GM13977 (cell line): Measurements from ENCODE around the gene SMYD5.
"Not testable (repeated sequence)": the region's sequence is repeated elsewhere in the genome, so short reads cannot be mapped to it uniquely, and the experiment has no call there.

Experiments used
- DNase-seq: peaks from one replicate; pipeline ENCODE4 v3.0.0; 2012; ENCODE audit warnings: low spot score
- in situ Hi-C: fragments of 300-500 bp; cut with MboI; formaldehyde crosslinking; loops from one replicate; pipeline ENCODE4 v1.12.0; 2022; ENCODE audit warnings: low sequenced_read_pairs, low pct_unique_long_range_greater_than_20kb, mixed read lengths, inconsistent platforms; ENCODE audit not compliant: unreplicated experiment
- TF ChIP-seq, protein P1 (sequence below): IDR thresholded peaks from 2 replicates; pipeline ENCODE4 v1.5.1; 2012; ENCODE audit warnings: mild to moderate bottlenecking, control low read depth; ENCODE audit not compliant: insufficient read depth; ENCODE audit errors: extremely low read depth, missing control alignments

SMYD5 gene

DNA sequence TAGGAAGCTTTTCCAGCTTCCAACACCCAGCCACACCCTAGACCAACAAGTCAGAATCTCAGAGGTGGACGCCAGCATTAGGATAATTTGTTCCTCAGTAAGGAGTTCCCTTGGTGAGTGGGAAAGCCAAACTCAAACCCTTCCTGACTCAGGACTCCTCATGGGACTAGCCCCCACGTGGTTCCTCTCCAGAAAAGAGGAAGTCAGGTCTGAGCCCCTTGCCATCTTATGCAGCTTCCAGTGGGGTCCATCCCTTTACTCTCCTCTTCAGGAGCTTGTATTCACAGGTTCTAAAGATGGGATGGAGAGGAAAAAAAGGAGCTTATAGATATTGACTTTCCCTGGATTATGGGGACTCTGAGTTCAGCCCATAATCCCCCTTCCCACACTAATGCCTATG lies 26.5 kb upstream of the SMYD5 start:
- in situ Hi-C loops, result no loop called here
- TF ChIP-seq, protein P1, sequence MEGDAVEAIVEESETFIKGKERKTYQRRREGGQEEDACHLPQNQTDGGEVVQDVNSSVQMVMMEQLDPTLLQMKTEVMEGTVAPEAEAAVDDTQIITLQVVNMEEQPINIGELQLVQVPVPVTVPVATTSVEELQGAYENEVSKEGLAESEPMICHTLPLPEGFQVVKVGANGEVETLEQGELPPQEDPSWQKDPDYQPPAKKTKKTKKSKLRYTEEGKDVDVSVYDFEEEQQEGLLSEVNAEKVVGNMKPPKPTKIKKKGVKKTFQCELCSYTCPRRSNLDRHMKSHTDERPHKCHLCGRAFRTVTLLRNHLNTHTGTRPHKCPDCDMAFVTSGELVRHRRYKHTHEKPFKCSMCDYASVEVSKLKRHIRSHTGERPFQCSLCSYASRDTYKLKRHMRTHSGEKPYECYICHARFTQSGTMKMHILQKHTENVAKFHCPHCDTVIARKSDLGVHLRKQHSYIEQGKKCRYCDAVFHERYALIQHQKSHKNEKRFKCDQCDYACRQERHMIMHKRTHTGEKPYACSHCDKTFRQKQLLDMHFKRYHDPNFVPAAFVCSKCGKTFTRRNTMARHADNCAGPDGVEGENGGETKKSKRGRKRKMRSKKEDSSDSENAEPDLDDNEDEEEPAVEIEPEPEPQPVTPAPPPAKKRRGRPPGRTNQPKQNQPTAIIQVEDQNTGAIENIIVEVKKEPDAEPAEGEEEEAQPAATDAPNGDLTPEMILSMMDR, result no peak
- DNase-seq, result no peak

DNA sequence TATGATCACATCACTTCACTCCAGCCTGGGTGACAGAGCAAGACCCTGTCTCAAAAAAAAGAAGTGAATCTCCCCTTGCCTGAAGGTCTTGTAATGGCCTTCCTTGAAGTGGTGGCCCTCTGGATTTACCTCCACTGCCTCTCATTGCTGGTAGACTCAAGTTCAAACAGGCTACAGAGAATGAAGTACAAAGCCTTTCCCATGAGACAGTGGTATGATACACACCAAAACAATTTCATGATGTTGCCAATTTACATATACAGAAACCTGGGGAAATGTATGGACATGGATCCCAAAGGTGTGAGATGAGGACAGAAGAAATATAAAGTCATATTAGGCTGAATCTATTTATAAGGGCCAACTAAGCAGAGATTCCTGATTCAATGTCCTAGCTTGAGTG lies 16.5 kb upstream of the SMYD5 start:
- in situ Hi-C loops, result no loop called here
- no peak for DNase-seq
- TF ChIP-seq, protein P1, result no peak

DNA sequence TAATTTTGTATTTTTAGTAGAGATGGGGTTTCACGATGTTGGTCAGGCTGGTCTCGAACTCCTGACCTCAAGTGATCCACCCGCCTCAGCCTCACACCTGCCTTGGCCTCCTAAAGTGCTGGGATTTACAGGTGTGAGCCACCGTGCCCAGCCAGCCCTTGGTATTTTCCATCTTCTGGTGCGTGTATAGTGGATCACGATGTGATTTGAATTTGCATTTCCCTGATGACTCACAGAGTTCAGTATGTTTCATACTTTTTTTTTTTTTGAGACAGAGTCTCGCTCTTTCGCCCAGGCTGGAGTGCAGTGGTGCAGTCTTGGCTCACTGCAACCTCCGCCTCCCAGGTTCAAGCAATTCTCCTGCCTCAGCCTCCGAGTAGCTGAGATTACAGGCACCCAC lies 13.8 kb upstream of the SMYD5 start:
- in situ Hi-C loops, DNase-seq: not testable (repeated sequence)

DNA sequence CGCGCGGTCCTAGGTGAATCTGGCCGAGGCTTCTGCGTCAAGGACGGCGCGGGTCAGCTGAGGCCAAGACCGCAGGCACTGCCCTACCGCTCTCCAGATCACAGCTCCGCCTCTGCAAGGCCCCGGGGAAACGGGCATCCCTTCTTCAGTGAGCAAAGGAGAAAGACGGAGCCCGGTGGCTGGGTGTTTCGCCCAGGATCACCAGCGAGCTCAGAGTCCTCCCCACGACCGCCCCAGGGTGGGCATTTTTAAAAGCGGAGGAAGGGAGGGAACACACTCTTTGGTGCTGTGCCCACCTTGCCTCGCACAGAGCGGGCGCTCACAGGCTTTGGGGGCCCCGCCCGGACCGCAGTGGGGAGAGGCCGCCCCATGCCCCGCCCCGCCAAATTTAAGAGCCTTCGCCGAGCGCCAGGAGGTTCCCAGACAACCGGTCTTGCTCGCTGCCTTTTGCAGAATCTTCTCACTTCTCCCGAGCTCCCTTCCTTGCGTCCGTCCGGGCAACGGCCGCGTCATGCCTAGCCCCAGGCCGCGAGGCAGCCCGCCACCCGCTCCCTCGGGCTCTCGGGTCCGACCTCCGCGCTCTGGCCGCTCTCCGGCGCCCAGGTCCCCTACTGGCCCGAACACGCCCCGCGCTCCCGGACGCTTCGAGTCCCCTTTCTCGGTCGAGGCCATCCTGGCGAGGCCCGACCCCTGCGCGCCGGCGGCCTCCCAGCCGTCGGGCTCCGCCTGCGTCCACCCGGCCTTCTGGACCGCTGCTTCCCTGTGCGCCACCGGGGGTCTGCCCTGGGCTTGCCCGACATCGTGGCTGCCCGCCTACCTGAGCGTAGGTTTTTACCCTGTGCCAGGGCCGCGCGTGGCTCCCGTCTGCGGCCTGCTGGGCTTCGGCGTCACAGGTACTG lies 11.6 kb upstream of the SMYD5 start, which contains the start of gene NOTO:
Gene NOTO (plus strand): TSS at position 419 of the 899 bp plus-strand sequence. CDS start 93 bp downstream, at position 512.
- DNase-seq, result no peak
- TF ChIP-seq, protein P1, result no peak
- in situ Hi-C loops, result no loop called here

DNA sequence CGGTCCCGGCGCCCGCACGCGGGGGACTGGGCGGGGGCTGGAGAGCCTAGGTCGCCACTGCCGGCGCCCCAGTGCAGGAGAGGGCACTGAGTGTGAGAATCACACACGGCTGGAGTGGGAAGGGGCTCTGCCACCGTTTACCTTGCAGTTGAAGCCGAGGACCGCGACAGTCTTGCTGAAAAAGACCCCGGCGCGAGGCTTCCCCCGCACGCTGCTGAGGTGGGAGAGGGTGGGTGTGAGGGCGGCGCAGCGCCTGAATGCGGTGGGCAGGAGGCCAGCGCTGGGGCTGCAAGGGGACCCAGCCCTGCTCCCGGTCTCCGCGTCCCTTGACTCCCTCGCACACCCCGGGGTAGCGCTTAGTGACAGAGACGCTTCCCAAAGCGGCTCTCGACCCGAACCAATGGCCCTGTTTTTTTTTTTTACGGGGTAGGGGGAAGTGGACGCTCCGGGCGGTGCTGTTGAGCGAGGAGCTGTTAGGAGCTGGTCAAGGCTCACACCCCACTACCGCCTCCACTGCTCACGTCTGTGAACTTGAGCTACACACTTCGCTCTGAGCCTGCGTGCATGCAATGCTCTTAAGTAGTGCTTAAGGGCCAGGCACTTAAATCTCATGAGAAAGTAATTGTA lies 10.9 kb upstream of the SMYD5 start:
- DNase-seq, result no peak
- in situ Hi-C loops, result no loop called here
- TF ChIP-seq, protein P1, result no peak

DNA sequence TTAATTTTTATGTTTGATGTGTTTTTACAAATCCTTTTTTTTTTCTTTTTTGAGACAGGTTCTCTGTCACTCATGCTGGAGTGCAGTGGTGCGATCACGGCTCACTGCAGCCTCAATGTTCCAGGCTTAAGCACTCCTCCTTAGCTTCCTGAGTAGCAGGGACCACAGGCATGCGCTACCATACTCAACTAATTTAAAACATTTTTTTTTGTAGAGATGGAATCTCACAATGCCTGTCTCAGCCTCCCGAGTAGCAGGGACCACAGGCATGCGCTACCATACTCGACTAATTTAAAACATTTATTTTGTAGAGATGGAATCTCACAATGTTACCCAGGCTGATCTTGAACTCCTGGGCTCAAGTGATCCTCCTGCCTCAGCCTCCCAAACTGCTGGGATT lies 8.4 kb upstream of the SMYD5 start:
- DNase-seq, result no peak
- in situ Hi-C loops, result no loop called here

More for the DNA sequence above, 8.4 kb upstream of the SMYD5 start:
- TF ChIP-seq, protein P1, result no peak
